Measurements from ENCODE around the gene PACRG.

PACRG gene

DNA sequence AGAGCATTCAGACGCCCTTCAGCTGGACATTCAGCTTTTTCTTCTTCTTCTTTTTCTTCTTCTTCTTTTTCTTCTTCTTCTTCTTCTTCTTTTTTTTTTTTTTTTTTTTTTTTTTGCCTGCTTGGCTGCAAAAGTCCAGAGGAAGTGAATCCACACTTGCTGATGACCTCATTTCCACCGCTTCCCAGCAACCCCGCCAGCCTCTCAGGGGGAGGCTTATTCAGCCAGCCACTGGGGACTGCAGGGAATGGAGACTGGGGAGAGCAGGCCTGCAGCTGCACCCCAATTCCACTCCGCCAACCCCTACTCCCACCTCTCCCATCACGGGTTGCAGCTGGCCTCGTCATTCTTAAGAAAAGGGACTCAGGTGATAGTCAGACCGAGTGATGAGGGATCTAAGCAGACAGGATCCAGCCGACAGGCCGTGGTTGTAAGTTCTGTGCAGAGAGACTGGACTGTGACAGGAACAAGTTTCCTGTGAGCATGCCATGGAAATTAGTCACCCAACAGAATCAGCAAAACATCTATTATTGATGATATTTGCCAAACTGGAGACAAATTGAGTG is 627.7 kb downstream of the PACRG start:
- TF ChIP-seq POLR2A (IDR thresholded peaks at IDR 0.05; ENCODE audit: extremely low read depth, insufficient read length): no peak
- TF ChIP-seq, protein P1, sequence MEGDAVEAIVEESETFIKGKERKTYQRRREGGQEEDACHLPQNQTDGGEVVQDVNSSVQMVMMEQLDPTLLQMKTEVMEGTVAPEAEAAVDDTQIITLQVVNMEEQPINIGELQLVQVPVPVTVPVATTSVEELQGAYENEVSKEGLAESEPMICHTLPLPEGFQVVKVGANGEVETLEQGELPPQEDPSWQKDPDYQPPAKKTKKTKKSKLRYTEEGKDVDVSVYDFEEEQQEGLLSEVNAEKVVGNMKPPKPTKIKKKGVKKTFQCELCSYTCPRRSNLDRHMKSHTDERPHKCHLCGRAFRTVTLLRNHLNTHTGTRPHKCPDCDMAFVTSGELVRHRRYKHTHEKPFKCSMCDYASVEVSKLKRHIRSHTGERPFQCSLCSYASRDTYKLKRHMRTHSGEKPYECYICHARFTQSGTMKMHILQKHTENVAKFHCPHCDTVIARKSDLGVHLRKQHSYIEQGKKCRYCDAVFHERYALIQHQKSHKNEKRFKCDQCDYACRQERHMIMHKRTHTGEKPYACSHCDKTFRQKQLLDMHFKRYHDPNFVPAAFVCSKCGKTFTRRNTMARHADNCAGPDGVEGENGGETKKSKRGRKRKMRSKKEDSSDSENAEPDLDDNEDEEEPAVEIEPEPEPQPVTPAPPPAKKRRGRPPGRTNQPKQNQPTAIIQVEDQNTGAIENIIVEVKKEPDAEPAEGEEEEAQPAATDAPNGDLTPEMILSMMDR (IDR thresholded peaks at IDR 0.05; ENCODE audit: low read depth, low read length): no peak
- TF ChIP-seq MYC (IDR thresholded peaks at IDR 0.05; ENCODE audit: low read depth, low read length): peak; percentile 13; the same call in 1 of the 2 replicates
- peak; percentile 88 for DNase-seq (ENCODE audit: low read depth)
- peak overlapping the region; percentile 60 for H3K4me3 ChIP-seq (ENCODE audit: low read depth, low read length)

DNA sequence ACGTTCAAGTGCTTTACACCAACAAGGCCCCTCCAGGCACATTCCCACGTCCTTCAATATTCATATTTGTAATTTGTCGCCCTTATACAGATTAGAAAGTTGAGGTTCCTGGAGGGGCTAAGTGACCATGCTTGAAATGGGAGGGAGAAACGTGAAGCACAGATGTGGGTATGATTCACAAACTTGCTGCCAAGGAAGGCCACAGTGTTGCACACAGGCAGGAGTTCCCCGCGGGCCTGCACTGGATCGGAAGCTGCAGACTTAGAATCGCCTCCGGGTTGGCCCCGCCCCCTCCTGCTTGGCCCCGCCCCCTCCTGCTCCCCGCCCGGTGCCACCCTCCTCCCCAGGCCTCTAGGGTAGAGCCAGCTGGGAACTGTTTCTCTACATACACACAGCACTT is 628.5 kb downstream of the PACRG start:
- TF ChIP-seq POLR2A (IDR thresholded peaks at IDR 0.05; ENCODE audit: extremely low read depth, insufficient read length) (peak; percentile 61), MYC (IDR thresholded peaks at IDR 0.05; ENCODE audit: low read depth, low read length) (peak; percentile 80)
- TF ChIP-seq, protein P2, sequence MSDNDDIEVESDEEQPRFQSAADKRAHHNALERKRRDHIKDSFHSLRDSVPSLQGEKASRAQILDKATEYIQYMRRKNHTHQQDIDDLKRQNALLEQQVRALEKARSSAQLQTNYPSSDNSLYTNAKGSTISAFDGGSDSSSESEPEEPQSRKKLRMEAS (IDR thresholded peaks at IDR 0.05; ENCODE audit: low read depth, low read length): peak; percentile 81
- TF ChIP-seq, protein P1 (IDR thresholded peaks at IDR 0.05; ENCODE audit: low read depth, low read length): no peak
- DNase-seq (ENCODE audit: low read depth): peak; percentile 90
- peak overlapping the region; percentile 60 for H3K4me3 ChIP-seq (ENCODE audit: low read depth, low read length)

DNA sequence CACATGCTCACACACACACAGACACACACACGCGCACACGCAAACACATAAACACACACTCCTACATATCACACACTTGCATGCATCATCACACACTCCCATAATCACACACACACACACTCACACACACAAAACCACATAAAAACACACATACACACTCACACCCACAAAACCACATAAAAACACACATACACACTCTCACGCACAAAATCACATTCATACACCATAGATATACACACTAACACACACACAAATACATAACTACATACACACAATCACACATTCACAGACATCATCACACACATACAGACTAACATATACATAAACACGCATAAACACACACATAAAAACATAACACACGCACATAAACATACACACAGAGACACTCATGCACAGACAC is 629.0 kb downstream of the PACRG start:
- H3K4me3 ChIP-seq (ENCODE audit: low read depth, low read length): no peak overlapping the region
- no peak for DNase-seq (ENCODE audit: low read depth)
- TF ChIP-seq, protein P2 (IDR thresholded peaks at IDR 0.05; ENCODE audit: low read depth, low read length): no peak
- TF ChIP-seq, protein P1 (IDR thresholded peaks at IDR 0.05; ENCODE audit: low read depth, low read length): no peak
- TF ChIP-seq POLR2A (IDR thresholded peaks at IDR 0.05; ENCODE audit: extremely low read depth, insufficient read length) (no peak), MYC (IDR thresholded peaks at IDR 0.05; ENCODE audit: low read depth, low read length) (no peak)

DNA sequence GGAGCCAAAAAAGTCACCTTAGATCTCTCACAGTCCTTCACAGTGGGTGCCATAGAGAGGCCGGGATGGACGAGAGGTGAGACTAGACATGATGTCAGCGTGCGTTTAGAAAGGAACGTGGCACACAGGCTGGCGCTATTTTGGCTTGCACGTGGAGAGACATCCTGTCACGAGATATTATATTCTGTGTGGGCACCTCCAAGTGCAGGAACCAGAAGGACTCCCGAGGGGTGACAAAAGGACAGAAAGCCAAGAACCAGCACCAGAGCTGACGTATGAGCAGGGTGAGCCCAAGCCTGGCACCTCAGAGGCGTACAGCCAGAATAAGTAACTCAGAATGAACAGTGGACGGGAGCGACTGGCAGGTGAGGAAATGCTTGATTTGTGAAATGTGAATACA is 636.9 kb downstream of the PACRG start:
- H3K4me3 ChIP-seq (ENCODE audit: low read depth, low read length): no peak overlapping the region
- DNase-seq (ENCODE audit: low read depth): no peak
- TF ChIP-seq, protein P2 (IDR thresholded peaks at IDR 0.05; ENCODE audit: low read depth, low read length): no peak
- TF ChIP-seq MYC (IDR thresholded peaks at IDR 0.05; ENCODE audit: low read depth, low read length) (no peak), POLR2A (IDR thresholded peaks at IDR 0.05; ENCODE audit: extremely low read depth, insufficient read length) (no peak)
- TF ChIP-seq, protein P1 (IDR thresholded peaks at IDR 0.05; ENCODE audit: low read depth, low read length): no peak

Data from NB4 (cell line).